ENCODE data around the gene SMTN.
A peak's percentile ranks its signal among the peaks of the same experiment; 100 is the strongest.
"Not testable (repeated sequence)": the region's sequence is repeated elsewhere in the genome, so short reads cannot be mapped to it uniquely, and the experiment has no call there.

The SMTN gene

DNA sequence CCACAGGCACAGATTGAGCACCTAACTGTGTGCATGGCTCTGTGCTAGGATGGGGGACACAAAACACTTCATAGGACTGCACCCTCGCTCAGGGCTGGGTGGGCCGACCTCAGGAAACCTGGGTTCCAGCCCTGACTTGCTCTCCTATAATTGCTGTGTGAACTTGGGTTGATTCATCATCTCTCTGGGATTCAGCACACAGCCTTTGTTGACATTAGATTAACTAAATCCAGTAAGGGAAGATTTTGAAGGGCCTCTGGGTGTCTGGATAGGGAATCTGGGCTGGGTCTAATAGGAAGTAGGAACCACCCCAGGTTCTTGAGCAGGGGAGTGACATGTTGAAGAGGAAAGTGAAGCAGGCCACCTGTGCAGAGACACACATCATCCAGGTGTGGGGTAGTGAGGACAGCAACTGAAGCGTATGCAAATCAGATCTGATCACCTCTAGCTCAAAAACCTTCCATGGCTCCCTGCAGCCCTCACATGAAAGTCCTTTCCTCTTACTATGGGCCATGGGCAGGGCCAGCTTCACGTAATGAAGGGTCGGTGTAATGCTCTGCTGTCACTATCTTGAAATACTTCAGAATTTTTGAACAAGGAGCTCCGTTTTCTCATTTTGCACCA lies 11.3 kb upstream of the SMTN start:
- not testable (repeated sequence) for DNase-seq (ENCODE audit: low read depth in 2 of 3, low spot score in 1 of 3)

GRCh38 chr22:31073125-31073524 lies 8.0 kb upstream of the SMTN start:
- not testable (repeated sequence) for DNase-seq (ENCODE audit: low read depth in 2 of 3, low spot score in 1 of 3)

- DNase-seq (ENCODE audit: low read depth in 2 of 3, low spot score in 1 of 3): not testable (repeated sequence)
These were observed 7.5 kb upstream of the SMTN start for GRCh38 chr22:31073545-31074145.

GRCh38 chr22:31075961-31076360 lies 5.2 kb upstream of the SMTN start:
- DNase-seq (ENCODE audit: low read depth in 2 of 3, low spot score in 1 of 3): no peak

GRCh38 chr22:31077681-31078080 lies 3.4 kb upstream of the SMTN start:
- no peak for DNase-seq (ENCODE audit: low read depth in 2 of 3, low spot score in 1 of 3)

DNA sequence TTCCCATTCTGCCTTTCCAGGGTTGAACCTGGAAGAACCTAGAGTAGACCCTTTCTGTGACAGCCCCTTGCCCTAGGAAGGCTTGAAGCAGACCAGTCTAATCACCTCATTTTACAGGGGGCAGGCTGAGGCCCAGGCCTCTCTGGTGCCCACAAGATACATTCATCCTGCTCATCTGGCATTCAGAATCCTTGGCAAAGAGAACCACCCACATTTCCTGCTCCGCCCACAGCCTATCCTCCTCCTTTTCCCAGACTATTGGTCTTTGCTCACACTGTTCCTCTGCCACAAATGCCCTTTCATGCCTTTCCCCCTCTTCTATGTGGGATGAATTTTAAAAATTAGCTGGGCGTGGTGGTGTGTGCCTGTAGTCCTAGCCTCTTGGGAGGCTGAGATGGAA lies 2.7 kb upstream of the SMTN start:
- not testable (repeated sequence) for DNase-seq (ENCODE audit: low read depth in 2 of 3, low spot score in 1 of 3)

DNA sequence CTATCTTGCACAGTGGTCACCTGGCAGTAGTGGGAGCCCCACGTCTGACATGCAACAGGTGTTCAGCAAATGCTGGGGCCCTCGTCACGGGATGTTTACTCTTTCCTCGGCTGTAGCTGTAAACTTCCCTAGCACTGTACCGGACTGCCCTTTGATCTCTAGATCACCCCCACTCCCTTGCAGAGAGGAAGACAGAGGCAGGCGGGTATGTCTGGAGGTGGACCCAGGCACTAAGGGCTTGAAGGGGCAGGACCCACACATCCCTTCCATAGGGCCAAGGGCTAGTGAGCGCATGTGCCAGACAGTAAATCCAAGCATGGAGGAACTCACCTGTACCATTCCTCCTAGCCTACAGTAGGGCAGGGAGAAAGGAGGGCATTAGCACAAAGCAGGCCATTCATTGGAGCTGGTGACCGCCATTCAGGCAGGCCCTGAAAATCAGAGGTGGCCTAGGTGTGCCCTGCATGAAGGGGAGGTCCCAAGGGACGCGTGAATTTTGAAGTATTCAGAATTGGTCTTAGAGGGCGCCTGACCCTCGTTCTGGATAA lies 1.9 kb upstream of the SMTN start:
- DNase-seq (ENCODE audit: low read depth in 2 of 3, low spot score in 1 of 3): no peak

DNA sequence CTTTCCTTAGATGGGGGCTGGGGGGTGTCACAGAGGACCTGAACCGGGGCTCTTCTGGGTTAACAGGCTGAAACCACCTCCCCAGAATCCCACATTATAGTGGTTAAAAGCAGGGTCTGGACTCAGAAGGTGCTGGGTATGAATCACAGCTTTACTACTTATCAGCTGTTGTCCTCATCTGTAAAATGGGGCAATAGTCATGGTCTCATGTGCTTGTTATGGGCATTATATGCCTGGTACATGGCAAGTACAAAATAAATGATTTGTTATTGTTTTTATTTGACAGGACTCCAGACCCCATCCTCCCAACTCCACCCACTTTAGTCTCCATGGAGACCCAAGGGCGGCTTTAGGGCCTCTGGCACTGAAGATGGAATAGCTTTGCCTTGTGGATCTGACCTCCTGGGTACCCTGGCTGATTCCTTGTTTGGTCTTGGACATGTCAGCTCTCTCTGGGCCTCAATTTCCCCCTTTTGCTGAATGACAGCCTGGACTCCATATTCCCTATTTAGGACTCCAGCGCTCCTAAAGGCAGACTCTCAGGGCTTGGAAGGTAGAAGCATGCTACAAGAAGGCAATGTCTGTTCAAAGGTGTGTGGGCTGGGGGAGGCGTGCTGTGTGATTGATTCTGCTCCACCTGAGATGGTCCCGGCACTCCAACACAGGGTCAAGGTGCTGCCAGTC lies 812 bp upstream of the SMTN start:
- DNase-seq (ENCODE audit: low read depth in 2 of 3, low spot score in 1 of 3): no peak

DNA sequence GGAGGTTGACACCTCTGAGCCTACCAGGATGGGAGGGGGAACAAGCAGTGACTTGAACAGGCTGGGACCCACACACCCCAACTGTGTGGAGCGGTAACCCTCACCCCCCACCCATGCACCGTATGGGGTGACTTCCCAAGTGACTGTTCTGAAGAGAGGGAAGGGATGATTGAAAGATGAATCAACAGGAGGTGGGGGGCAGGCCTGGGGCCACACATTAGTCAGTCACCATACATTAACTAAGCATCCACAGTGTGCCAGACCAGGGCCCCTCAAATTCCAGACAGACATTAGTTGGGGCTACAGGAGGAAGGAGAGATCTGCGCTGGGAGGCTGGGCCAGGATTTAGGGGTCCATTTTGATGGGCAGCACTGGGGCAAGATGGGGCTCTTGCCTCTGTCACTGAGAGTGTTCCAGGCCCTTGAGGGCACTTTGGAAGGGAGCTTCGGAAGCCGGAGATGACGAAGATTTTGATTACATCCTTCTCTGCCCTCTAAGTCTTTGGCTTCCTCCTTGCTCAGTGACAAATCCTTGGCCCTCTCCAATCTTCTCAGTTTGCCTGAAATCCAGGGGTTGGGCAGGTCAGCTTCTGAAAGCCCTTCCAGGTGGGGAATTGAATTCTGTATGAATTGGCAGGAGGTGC lies 966 bp downstream of the SMTN start:
- DNase-seq (ENCODE audit: low read depth in 2 of 3, low spot score in 1 of 3): no peak

GRCh38 chr22:31082606-31083376 lies 1.7 kb downstream of the SMTN start:
- peak; percentile 57 to 62 (median 57) for DNase-seq (ENCODE audit: low read depth in 2 of 3, low spot score in 1 of 3)

- DNase-seq (ENCODE audit: low read depth in 2 of 3, low spot score in 1 of 3): no peak
These were observed 2.3 kb downstream of the SMTN start for GRCh38 chr22:31083377-31083768.

DNA sequence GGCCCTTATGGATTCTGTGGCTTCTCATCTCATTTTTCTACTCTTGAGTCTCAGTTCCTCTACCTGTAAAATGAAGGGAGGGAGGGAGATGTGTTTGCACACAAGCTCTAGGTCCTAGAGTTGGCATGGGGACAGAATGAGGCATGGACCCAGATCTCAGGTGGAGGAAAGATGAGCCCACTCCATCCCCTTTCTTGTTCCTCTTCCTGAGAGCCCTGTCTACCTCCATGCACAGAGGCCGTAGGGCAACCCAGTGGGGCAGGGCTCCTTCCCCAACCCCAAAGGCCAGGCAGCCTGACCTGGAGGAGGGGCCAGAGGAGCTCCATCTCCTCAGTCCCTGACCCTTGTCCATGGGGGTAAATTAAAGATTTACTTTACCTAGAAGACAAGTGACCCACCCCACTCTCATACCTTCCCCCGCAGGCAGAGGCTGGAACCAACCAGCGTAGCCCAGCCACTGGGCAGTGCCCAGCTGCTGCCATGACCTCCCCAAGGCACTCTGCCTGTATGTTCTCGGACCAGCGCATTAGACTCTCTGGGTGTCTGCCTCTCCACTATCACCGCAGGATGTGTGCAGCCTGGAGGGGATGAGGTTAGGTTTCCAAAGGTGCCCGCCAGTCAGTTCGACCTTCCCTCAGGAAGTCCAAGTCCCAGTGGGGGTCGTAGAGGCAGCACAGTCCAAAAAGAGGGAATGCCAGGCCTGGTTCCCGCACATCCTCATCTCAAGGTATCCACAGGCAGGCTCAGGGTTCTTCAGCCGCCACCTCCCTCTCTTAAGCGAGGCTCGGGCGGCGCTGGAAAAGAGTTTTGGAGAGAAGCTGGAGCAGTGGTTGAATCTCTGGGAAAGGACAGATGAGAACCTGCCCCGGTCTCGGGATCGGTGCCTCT lies 3.0 kb downstream of the SMTN start:
- DNase-seq (ENCODE audit: low read depth in 2 of 3, low spot score in 1 of 3): no peak

DNA sequence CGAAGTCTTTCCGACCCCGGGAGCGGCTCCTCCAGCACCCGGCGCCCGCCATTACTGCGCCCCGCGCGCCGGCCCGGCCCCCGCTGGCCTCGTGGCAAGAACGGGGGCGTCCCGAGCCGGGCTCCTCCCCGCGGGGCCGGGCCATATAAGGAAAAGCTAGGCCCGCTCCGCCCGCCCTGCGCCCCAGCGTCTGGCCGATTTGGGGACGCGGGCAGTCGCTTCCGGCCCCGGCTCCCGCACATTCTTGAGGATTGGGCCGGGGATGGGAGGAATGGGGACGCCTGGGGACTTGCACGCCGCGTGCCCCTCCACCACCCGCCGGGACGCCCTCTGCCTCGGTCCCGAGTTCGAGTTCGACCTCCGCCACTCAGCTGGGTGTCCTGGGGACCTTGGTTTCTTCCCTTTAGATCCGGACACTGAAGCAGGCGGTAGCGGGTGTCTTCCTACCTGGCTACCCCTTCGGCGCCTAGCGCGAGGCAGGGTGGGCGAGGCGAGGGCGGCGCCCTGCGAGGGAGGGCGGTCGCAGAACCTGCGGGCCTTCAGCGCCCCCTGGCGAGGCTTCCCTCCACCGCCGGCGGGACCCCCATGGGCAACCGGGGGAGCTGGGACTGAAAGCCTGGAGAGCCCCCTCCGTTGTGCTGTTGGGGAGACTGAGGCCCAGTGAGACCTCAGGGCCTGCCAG lies 3.8 kb downstream of the SMTN start:
- DNase-seq (ENCODE audit: low read depth in 2 of 3, low spot score in 1 of 3): peak; percentile 79 to 85 (median 80)

DNA sequence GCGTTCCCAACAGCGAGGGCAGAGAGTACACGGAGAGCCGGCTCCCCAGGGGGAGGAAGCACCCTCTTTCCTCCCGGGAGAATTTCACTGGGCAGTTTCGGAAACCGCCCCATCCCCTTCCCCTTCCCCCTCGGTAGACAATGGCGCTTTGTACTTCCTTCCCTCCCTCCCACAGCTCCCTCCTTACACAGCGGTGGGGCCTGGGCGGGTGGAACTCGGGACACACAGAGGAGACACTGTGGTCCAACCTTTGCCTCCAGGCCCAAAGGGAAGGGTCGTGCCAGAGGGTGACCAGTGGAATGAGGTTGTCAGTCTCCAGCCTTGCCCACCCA lies 4.3 kb downstream of the SMTN start:
- no peak for DNase-seq (ENCODE audit: low read depth in 2 of 3, low spot score in 1 of 3)

- DNase-seq (ENCODE audit: low read depth in 2 of 3, low spot score in 1 of 3): no peak
These were observed 4.8 kb downstream of the SMTN start for GRCh38 chr22:31085928-31086327.

- DNase-seq (ENCODE audit: low read depth in 2 of 3, low spot score in 1 of 3): no peak
These were observed 5.7 kb downstream of the SMTN start for GRCh38 chr22:31086703-31087330.

- DNase-seq (ENCODE audit: low read depth in 2 of 3, low spot score in 1 of 3): no peak
These were observed 6.7 kb downstream of the SMTN start for GRCh38 chr22:31087744-31088215.

DNA sequence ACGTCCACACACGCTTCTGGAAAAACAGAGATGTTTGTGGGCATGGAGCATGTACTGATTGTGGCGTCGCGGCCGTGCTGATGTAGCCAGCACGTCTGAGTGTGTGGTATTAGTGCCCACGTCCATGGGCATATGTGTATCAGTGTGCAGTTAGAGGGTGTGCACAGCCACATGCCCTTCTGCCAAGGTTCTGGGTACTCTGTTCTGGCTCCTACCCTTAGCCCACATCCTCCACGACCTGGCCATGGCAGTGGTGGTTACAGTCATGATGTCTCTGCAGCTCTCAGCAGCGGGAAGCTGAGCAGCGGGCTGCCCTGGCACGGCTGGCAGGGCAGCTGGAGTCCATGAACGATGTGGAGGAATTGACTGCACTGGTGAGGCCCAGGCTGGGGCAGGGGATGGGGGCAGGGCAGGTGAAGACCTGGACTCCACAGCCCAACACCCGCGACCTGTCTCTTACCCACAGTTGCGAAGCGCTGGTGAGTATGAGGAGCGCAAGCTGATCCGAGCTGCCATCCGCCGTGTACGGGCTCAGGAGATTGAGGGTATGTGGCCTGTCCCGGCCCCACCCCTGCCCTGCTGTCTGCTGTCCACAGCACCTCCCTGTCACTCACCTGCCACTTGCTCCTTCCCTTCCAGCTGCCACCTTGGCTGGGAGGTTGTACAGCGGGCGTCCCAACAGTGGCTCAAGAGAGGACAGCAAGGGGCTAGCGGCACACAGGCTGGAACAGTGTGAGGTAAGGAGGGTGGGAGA lies 7.3 kb downstream of the SMTN start:
- DNase-seq (ENCODE audit: low read depth in 2 of 3, low spot score in 1 of 3): no peak
